IMR-90 (cell line): Measurements from ENCODE around the gene PSMD8. TPM values are rescaled to one million over a fixed set of nuclear protein-coding genes. Genes with fewer than 3 reads are reported as not detected.

ENCODE experiments used
- ATAC-seq: fragments of 200-7000 bp; cut with Tn5 transposase; 2 replicates; pipeline ENCODE4 v1.9.1; 2020; ENCODE audit warnings: low read depth, mild to moderate bottlenecking, moderate library complexity
- BruUV-seq: library from RNA; stranded (reverse); fragments of 400-500 nt; replicated peaks from 2 replicates; lab custom pipeline; 2021; lab: Mats Ljungman, UMichigan
- CTCF ChIA-PET: fragments of 300-600 bp; formaldehyde crosslinking; extraction: SDS; loops from one replicate; lab custom pipeline; 2021; ENCODE audit warnings: antibody characterized with exemption; lab: Yijun Ruan, JAX
- POLR2A ChIA-PET: fragments of 300-600 bp; sonication (Branson Sonifier 250); formaldehyde crosslinking; loops from one replicate; lab custom pipeline; 2022; ENCODE audit warnings: antibody characterized with exemption; ENCODE audit not compliant: unreplicated experiment; lab: Charles Lee
- DNase-seq: peaks from one replicate; pipeline ENCODE4 v3.0.0; 2013
- H2AFZ ChIP-seq: replicated peaks from 2 replicates; pipeline ENCODE3; 2013; ENCODE audit warnings: low read length, mild to moderate bottlenecking; ENCODE audit not compliant: poor library complexity
- H2AK5ac ChIP-seq: 2 replicates; pipeline ENCODE4 v1.6.1; 2013; ENCODE audit warnings: low read depth, low read length, inconsistent platforms
- H2AK9ac ChIP-seq: replicated peaks from 2 replicates; pipeline ENCODE3; 2013; ENCODE audit warnings: mild to moderate bottlenecking, low read depth, low read length, moderate library complexity; ENCODE audit not compliant: poor library complexity
- H2BK120ac ChIP-seq: 2 replicates; pipeline ENCODE4 v1.6.1; 2013; ENCODE audit warnings: low read depth, low read length, inconsistent platforms
- H2BK15ac ChIP-seq: 3 replicates; pipeline ENCODE4 v1.6.1; 2013; ENCODE audit warnings: low read depth, low read length, inconsistent platforms
- H2BK20ac ChIP-seq: 2 replicates; pipeline ENCODE4 v1.6.1; 2013; ENCODE audit warnings: low read depth, mild to moderate bottlenecking, inconsistent platforms, low read length, moderate library complexity
- H2BK5ac ChIP-seq: 2 replicates; pipeline ENCODE4 v1.6.1; 2013; ENCODE audit warnings: mild to moderate bottlenecking, low read depth, low read length, inconsistent platforms; ENCODE audit not compliant: poor library complexity, severe bottlenecking
- H3K14ac ChIP-seq: replicated peaks from 2 replicates; pipeline ENCODE4 v1.6.1; 2013; ENCODE audit warnings: low read depth, low read length, inconsistent platforms
- H3K18ac ChIP-seq: 2 replicates; pipeline ENCODE4 v1.6.1; 2013; ENCODE audit warnings: low read depth, low read length, control low read depth
- H3K23ac ChIP-seq: 2 replicates; pipeline ENCODE4 v1.6.1; 2013; ENCODE audit warnings: low read depth, low read length, inconsistent platforms
- H3K27ac ChIP-seq: 2 replicates; pipeline ENCODE4 v1.5.1; 2013; ENCODE audit warnings: mild to moderate bottlenecking, control low read depth, low read length; ENCODE audit not compliant: insufficient read depth
- H3K27me3 ChIP-seq: 2 replicates; pipeline ENCODE4 v1.6.1; 2013; ENCODE audit warnings: low read length; ENCODE audit not compliant: control insufficient read depth, insufficient read depth
- H3K36me3 ChIP-seq: 2 replicates; pipeline ENCODE4 v1.6.1; 2013; ENCODE audit warnings: low read length, mixed read lengths; ENCODE audit not compliant: control insufficient read depth, insufficient read depth
- H3K4ac ChIP-seq: 2 replicates; pipeline ENCODE4 v1.6.1; 2013; ENCODE audit warnings: low read depth, low read length, inconsistent platforms
- H3K4me1 ChIP-seq: 2 replicates; pipeline ENCODE4 v1.6.1; 2013; ENCODE audit warnings: low read length, mixed read lengths; ENCODE audit not compliant: control insufficient read depth, insufficient read depth
- H3K4me2 ChIP-seq: 2 replicates; pipeline ENCODE4 v1.6.1; 2013; ENCODE audit warnings: low read depth, mild to moderate bottlenecking, control low read depth, low read length, moderate library complexity
- H3K4me3 ChIP-seq: 2 replicates; pipeline ENCODE4 v1.5.1; 2013; ENCODE audit warnings: low read depth, mild to moderate bottlenecking, control low read depth, low read length, moderate library complexity; ENCODE audit not compliant: insufficient read depth
- H3K56ac ChIP-seq: 2 replicates; pipeline ENCODE4 v1.6.1; 2013; ENCODE audit warnings: low read length, inconsistent platforms; ENCODE audit not compliant: insufficient read depth; ENCODE audit errors: extremely low read depth
- H3K79me1 ChIP-seq, 2 experiments: 2 replicates each; pipeline ENCODE4 v1.6.1; 2013; ENCODE audit warnings: low read length in 2 of 2, inconsistent platforms in 1 of 2, low read depth in 1 of 2
- H3K9ac ChIP-seq: 2 replicates; pipeline ENCODE4 v1.6.1; 2013; ENCODE audit warnings: low read depth, low read length, control low read depth
- H3K9me1 ChIP-seq: 2 replicates; pipeline ENCODE4 v1.6.1; 2013; ENCODE audit warnings: low read length, inconsistent platforms; ENCODE audit not compliant: insufficient read depth
- H3K9me3 ChIP-seq: 2 replicates; pipeline ENCODE4 v1.6.1; 2013; ENCODE audit warnings: low read length; ENCODE audit not compliant: control insufficient read depth, insufficient read depth
- H4K20me1 ChIP-seq: 2 replicates; pipeline ENCODE4 v1.6.1; 2013; ENCODE audit warnings: low read length, inconsistent platforms; ENCODE audit not compliant: insufficient read depth
- H4K5ac ChIP-seq: 2 replicates; pipeline ENCODE4 v1.6.1; 2013; ENCODE audit warnings: mild to moderate bottlenecking, low read depth, low read length, control low read depth
- H4K8ac ChIP-seq, 2 experiments: 2 replicates each; pipeline ENCODE4 v1.6.1; 2013; ENCODE audit warnings: low read depth in 2 of 2, low read length in 2 of 2, control low read depth in 1 of 2, inconsistent platforms in 1 of 2
- H4K91ac ChIP-seq: 2 replicates; pipeline ENCODE4 v1.6.1; 2013; ENCODE audit warnings: low read depth, low read length, inconsistent platforms; ENCODE audit not compliant: insufficient read depth
- BHLHE40 ChIP-seq: fragments of 150-350 bp; IDR thresholded peaks from 2 replicates; pipeline ENCODE4 v1.6.1; 2016; ENCODE audit warnings: mild to moderate bottlenecking, low read depth, low read length
- CHD1 ChIP-seq: IDR thresholded peaks from 2 replicates; pipeline ENCODE4 v1.6.1; 2012; ENCODE audit warnings: low read depth, low read length, improper control_type of control experiment
- CTCF ChIP-seq: conservative IDR thresholded peaks from 2 replicates; pipeline ENCODE4 v1.5.1; 2012; ENCODE audit warnings: mild to moderate bottlenecking, low read depth, low read length, improper control_type of control experiment
- ELK1 ChIP-seq: fragments of 150-350 bp; IDR thresholded peaks from 2 replicates; pipeline ENCODE4 v1.6.1; 2016; ENCODE audit warnings: low read depth, mild to moderate bottlenecking, low read length, moderate library complexity, borderline replicate concordance
- FOS ChIP-seq: fragments of 150-350 bp; IDR thresholded peaks from 2 replicates; pipeline ENCODE4 v1.6.1; 2016; ENCODE audit warnings: low read depth, low read length
- MAFK ChIP-seq: IDR thresholded peaks from 2 replicates; pipeline ENCODE4 v1.6.1; 2012; ENCODE audit warnings: low read depth, low read length, improper control_type of control experiment
- MAZ ChIP-seq: IDR thresholded peaks from 2 replicates; pipeline ENCODE4 v1.6.1; 2012; ENCODE audit warnings: low read depth, mild to moderate bottlenecking, low read length, improper control_type of control experiment, moderate library complexity, borderline replicate concordance
- MXI1 ChIP-seq: IDR thresholded peaks from 2 replicates; pipeline ENCODE4 v1.6.1; 2012; ENCODE audit warnings: low read depth, mild to moderate bottlenecking, low read length, moderate library complexity, borderline replicate concordance
- NFE2L2 ChIP-seq: fragments of 150-350 bp; IDR thresholded peaks from 2 replicates; pipeline ENCODE4 v1.6.1; 2016; ENCODE audit warnings: low read depth, mild to moderate bottlenecking, low read length
- POLR2A ChIP-seq: IDR thresholded peaks from 2 replicates; pipeline ENCODE4 v1.6.1; 2012; ENCODE audit warnings: mild to moderate bottlenecking, low read depth, low read length
- RAD21 ChIP-seq: IDR thresholded peaks from 2 replicates; pipeline ENCODE4 v1.6.1; 2012; ENCODE audit warnings: low read length, improper control_type of control experiment
- RCOR1 ChIP-seq: IDR thresholded peaks from 2 replicates; pipeline ENCODE4 v1.6.1; 2012; ENCODE audit warnings: mild to moderate bottlenecking, low read length, improper control_type of control experiment; ENCODE audit not compliant: insufficient replicate concordance
- RFX5 ChIP-seq: IDR thresholded peaks from 2 replicates; pipeline ENCODE4 v1.8.0; 2012; ENCODE audit warnings: low read depth, mild to moderate bottlenecking, low read length, moderate library complexity
- SMC3 ChIP-seq: fragments of 150-350 bp; IDR thresholded peaks from 2 replicates; pipeline ENCODE4 v1.6.1; 2016; ENCODE audit warnings: low read depth, mild to moderate bottlenecking, antibody characterized with exemption, low read length, moderate library complexity
- USF2 ChIP-seq: fragments of 150-350 bp; IDR thresholded peaks from 2 replicates; pipeline ENCODE4 v1.6.1; 2017; ENCODE audit warnings: mild to moderate bottlenecking, antibody characterized with exemption, low read length, low read depth
- WGBS, 2 experiments: methylation state at CpG; one replicate each; pipeline versions ENCODE4 v1.1.5 to v1.1.7; 2013; ENCODE audit warnings: missing lambda C conversion rate in 2 of 2; ENCODE audit not compliant: insufficient read length in 1 of 2; ENCODE audit errors: extremely low coverage in 2 of 2; 5-methylcytosine and 5-hydroxymethylcytosine counted together
- dilution Hi-C: fragments of 300-500 bp; cut with HindIII; formaldehyde crosslinking; loops from one replicate; pipeline ENCODE4 v1.14.3; 2018; ENCODE audit warnings: low sequenced_read_pairs; ENCODE audit not compliant: unreplicated experiment
- in situ Hi-C: fragments of 300-500 bp; cut with MboI; formaldehyde crosslinking; loops from 3 replicates; pipeline ENCODE4 v1.14.3; 2019; ENCODE audit warnings: low sequenced_read_pairs, inconsistent platforms, mixed read lengths
- intact Hi-C: fragments of 100-400 bp; cut with micrococcal nuclease; formaldehyde crosslinking; loops from 2 replicates; pipeline ENCODE4 v1.10.0; 2022
- polyA plus RNA-seq, 3 experiments: library from polyadenylated mRNA; depleted of rRNA; stranded (reverse); fragments of >200 nt; gene quantifications; 2 replicates each; pipeline ENCODE4 v1.2.3, GENCODE V29; 2012; ENCODE audit warnings: low replicate concordance in 1 of 3
- total RNA-seq: library from RNA; depleted of rRNA; stranded (reverse); fragments of >200 nt; gene quantifications from 2 replicates; pipeline ENCODE4 v1.2.3, GENCODE V29; 2012

PSMD8 gene
- total and polyA plus RNA-seq, 2 of the 4 experiments (the other 2 are of a cell fraction), result 475 to 644 TPM

- Histone ChIP-seq H2AK9ac (no peak overlapping the region), H3K4me2 (no peak overlapping the region), H4K91ac (no peak overlapping the region), H2AK5ac (no peak overlapping the region), H3K4ac (no peak overlapping the region), H4K20me1 (0 out of 2 replicates have a peak, but pooled peaks cover 3% of the 10 kb centered on the region), H3K56ac (no peak overlapping the region), H3K9me1 (no peaks in the 10 kb centered on the region), H3K4me1 (no peaks in the 10 kb centered on the region), H3K79me1 (no peaks in the 10 kb centered on the region), H3K27ac (no peak overlapping the region), H4K5ac (no peak overlapping the region), H3K9ac (no peak overlapping the region), H3K23ac (no peak overlapping the region), H3K27me3 (peaks cover 44% of the 10 kb centered on the region), H2BK5ac (no peak overlapping the region), H2BK120ac (no peak overlapping the region), H2AFZ (no peak overlapping the region), H3K14ac (no peak overlapping the region), H2BK20ac (no peak overlapping the region), H4K8ac (no peak overlapping the region), H3K4me3 (no peak overlapping the region), H3K36me3 (no peaks in the 10 kb centered on the region), H3K9me3 (no peaks in the 10 kb centered on the region), H2BK15ac (no peak overlapping the region), H3K18ac (no peak overlapping the region)
- ChIA-PET POLR2A (interaction anchor here (0.6 kb wide), 1 partner anchor 26 kb away, joined by 4 read pairs; no protein-coding TSS in a partner anchor), CTCF (interaction anchor here (0.5 to 0.6 kb wide), 2 partner anchors 25 to 30 kb away, joined by 3 to 4 read pairs; no protein-coding TSS in a partner anchor)
- ATAC-seq (no peak), DNase-seq (no peak)
- 89% methylated on average over 7 of the region's 9 CpGs; no CpG with 5 or more reads in 1 of the 2 experiments for WGBS, 2 experiments
- intact Hi-C loops (no loop called here), in situ Hi-C loops (no loop called here), dilution Hi-C loops (no loop called here)
- BruUV-seq, result no TSS peak
- no peak for TF ChIP-seq USF2
- no peak for TF ChIP-seq BHLHE40
- TF ChIP-seq RFX5, result no peak
- no peak for TF ChIP-seq CHD1
- TF ChIP-seq FOS, result no peak
- TF ChIP-seq POLR2A, result no peak
- TF ChIP-seq RAD21, result no peak
- no peak for TF ChIP-seq RCOR1
- no peak for TF ChIP-seq MXI1
- no peak for TF ChIP-seq MAZ
- no peak for TF ChIP-seq CTCF
- no peak for TF ChIP-seq SMC3
- TF ChIP-seq MAFK, result no peak
- no peak for TF ChIP-seq NFE2L2
- TF ChIP-seq ELK1, result no peak
Measured at GRCh38 chr19:38360351-38360750, 14.0 kb upstream of the PSMD8 start.
